ENCODE results near the gene PRKD3.

- TF ChIP-seq CTCF (IDR thresholded peaks at IDR 0.05) = no peak
- no peak for TF ChIP-seq POLR2A (IDR thresholded peaks at IDR 0.05)
- no peak for TF ChIP-seq EP300 (IDR thresholded peaks at IDR 0.05)
These were observed 8.6 kb upstream of the PRKD3 start for GRCh38 chr2:37333256-37333655.
